ENCODE data around the gene SHC1.

Gene SHC1

DNA sequence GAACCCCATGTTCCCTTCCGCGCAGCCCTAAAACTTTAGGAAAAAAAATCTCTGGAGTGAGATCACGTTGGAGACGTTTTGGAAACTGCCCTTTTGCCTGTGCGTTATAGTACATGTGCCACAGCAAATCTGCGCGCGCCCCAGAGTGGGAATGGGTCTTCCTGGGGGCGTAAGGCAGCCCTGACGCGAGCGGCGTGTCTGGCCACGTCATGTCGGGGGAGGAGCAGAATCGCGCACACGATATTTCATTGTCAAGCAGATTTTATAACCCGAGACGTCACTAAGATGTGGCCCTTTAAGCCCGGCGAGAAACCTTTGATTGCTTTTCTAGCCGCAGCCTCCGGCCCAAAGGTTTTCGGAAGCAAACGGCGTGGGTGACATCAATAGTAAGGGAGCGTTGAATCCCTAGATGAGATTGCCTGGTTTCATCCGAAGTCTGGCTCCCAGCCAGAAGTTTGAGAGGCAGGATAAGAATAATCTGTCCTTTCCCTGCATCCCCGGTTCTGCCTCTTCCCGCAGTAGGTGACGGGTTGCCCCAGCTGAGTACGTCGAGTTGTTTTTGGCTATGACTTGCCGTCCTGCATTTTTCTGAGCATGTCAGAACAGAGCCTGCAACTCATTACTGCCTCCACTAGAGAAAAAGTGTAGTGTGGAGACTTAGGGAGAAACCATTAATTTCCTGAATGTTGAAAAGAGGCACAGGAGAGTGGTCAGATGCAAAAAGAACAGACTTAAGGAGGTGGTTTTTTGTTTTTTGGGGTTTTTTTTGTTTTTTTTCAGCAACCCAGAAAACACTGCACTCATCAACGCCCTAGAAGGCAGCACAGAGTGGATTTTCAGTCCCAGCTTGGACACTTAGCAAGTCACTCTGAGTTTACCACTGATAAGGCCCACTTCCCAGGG is 33.2 kb downstream of the SHC1 start:
- DNase-seq (ENCODE audit: low spot score) = peak; percentile 92

DNA sequence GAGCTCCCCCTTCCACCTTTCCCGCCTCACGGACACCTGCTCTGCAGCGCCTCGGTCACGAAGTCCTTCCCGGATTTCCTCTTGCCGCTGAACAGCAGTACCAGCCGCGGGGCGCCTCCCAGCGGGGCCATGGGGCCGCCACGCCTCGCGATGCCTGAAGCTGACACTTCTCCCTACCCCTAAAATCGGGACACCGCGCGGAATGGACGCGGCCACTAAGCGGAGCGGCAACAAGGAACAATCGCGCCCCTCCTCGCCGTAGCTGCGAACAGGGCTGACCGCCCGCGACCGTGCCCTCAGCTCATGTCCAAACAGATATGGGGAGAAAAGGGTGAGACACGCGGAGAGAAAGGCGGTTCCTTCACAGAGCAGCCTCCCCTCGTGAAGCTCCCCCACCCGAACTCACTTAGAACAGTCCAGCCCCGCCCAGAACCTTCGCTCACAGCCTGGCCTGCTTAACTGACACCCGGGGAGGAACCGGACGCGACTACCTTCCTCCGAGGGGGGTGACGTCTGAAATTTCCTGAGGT is 33.9 kb downstream of the SHC1 start, which contains the start of gene PMVK:
Gene PMVK (minus strand): TSS at position 165 of the 530 bp plus-strand sequence. CDS start 34 bp downstream, at position 131.
- peak; percentile 96 for DNase-seq (ENCODE audit: low spot score)

DNA sequence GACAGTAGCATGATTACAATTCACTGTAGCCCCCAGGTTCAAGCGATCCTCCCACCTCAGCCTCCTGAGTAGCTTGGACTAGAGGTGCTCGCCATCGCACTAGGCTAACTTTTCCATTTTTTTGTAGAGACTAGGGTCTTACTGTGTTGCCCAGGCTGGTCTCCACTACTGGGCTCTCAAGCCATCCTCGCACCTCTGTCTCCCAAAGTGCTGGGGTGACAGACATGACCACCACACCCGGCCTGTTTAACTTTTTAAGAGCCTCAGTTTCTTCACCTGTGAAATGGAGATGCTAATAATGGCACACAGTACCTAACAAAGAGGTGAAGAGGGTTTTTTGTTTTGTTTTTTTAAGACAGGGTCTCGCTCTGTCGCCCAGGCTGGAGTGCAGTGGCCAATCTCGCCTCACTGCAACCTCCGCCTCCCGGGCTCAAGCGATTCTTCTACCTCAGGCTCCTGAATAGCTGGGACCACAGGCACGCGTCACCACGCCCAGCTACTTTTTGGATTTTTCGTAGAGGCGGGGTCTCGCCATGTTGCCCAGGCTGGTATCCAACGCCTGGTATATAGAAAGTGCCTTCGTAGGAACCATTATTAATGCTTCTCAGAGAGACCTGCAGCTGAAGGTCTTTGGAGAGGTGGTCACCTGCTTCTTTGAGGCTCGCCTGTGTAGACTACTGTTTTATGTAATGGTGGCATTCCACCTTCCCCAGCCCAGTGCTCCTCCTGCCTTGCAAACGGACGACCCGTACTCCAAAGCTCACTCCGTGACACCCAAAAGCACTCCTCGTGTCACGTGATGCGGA is 34.6 kb downstream of the SHC1 start:
- DNase-seq (ENCODE audit: low spot score) = no peak

DNA sequence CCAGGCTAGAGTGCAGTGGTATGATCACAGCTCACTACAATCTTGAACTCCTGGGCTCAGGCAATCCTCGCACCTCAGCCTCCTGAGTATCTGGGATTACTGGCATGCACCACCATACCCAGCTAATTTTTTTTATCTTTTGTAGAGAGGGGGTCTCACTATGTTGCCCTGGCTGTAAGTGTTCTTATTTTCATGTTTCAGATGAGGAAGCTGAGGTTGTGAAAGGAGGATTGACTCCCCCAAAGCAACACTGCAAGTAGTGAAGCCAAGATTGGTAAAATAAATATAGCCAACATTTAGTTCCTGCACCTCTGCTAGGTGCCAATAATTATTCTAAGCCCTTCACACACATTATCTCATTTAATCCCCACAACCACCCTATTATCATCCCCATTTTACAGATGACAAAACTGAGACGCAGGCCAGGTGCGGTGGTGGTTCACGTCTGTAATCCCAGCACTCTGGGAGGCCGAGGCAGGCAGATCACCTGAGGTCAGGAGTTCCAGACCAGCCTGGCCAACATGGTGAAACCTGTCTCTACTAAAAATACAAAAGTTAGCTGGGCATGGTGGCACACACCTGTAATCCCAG is 36.1 kb downstream of the SHC1 start:
- no peak for DNase-seq (ENCODE audit: low spot score)

DNA sequence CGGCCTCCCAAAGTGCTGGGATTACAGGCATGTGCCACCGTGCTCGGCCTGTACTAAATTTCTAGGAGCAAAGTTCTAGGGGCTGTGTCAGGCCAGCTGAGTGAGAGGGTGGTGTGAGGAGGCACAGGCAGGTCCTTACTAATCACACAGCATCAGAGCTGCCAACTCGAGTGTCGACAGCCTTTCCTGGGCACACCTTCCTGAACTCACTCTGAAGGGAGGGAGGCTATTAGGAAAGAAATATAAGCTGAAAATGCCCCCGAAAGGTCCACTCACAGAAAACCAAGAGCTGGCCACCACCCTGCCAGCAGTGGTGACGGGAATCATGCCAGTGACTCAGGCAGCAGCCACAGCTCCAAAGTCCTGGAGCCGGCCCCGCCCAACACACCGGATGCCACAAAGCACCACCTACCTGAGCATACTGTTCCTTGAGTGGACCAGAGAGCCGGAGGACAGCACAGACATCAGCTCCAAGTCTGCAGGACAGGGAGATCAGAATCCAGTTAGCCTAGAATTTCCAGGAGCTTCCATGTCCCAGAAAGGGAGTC is 38.5 kb downstream of the SHC1 start:
- no peak for DNase-seq (ENCODE audit: low spot score)

DNA sequence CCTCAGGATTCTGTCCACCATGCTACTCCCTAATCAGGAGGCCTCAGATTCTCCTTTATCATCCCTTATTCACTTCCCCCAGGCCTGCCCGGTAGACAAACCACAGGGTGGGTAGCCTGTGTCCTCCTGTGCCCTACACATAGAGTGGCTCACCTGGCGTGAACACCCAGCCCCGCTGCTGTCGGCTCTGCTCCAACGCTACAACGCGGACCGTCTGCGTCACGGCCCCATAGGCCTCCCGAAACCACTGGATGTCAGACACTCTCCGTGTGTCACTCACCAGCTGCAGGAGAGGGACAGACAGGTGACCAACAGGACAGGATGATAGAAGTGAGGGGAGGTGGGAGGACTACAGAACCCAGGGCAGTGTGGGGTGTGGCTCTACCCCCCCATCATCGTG is 44.3 kb downstream of the SHC1 start:
- DNase-seq (ENCODE audit: low spot score) = no peak

DNA sequence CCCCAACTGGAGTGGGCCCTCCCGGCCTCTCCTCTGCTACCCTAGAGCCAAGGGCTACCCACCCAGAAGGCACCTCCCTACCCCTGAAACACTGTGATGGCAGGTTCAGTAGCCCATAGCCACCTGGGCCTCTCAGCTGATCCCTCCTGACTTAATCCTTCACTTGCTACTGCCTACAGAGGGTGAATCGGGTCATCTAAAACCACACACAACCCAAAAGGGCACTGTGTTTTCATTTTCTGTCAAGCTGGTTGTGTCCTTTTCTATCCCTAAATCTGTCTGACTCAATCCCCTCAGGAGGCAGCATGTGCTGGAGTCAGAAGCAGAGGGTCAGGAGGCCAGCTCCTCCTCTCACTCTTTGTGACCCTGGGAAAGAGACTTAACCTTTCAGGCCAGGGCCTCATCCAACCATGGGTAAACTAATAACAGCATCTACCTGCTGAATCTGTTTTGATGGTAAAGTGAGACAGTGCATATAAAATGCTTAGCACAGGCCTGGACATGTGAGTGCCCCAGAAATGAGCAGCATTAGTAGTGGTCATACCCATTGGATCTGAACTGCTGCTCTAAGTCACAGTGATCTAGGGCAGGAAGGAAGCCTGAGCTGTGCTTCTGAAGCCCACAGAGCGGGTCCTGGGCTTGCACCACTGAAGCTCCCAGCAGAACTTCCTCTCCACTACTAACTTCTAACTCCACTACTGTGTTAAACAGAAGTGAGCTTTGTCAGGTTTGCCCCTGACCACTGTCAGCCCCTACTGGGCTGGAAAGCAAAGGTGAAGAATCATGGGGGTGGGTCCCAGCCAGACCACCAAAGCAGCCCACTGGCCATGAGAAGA is 45.0 kb downstream of the SHC1 start:
- no peak for DNase-seq (ENCODE audit: low spot score)

DNA sequence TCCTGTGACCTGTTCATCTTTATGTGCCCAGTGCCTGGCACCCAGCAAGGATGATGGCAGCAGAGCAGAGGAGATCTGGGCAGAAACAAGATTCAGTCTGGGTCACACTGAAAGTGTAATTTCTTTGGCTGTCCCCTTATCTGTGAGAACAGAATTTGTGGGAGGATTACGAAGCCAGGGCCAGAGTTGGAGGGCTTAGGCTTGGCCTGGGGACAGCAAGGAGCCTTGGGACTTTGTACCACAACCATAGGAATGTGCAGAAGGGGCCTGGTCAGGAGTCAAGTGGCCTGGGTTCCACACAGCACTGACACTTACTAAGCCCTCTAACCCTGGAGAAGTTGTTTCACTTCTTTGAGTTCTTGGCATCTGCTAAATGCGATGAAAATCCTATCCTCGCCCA is 46.9 kb downstream of the SHC1 start:
- DNase-seq (ENCODE audit: low spot score) = no peak

DNA sequence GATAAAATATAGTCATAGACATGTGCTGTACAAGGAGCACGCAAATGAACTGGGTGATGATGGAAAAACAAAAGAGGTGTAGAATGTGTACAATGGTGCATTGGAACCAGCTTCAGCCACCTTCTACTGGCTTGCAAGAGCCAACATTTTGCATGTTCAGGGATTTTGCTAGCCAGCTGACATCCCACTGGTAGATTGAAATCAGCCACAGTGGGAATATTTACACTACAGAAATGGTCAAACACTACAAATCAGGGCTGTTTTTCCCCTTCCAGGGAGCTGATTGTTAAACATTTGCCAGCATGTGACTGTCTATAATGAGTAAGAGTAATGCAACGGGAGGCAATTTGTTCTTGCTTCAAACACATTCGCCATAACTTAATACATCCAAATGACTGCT is 57.3 kb downstream of the SHC1 start:
- DNase-seq (ENCODE audit: low spot score) = no peak

DNA sequence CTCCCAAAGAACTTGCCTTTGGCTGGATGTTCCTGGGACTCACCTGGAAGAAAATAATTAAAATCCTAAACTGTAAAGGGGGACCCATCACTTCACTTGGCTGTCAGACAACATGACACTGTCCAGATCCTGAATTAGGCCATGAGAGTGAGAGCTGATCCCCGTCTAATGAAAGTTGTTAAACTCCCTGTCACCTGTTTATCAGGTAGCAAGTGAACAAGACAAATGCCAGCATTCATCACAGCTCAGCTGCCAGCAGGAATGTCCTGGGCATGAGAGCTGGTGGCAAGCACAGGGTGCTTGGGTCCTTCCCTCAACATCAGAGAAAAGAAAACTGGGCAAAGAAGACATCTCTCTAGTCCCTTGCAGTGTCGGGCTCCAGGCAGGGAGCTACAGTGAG is 57.8 kb downstream of the SHC1 start:
- no peak for DNase-seq (ENCODE audit: low spot score)

Data from hematopoietic multipotent progenitor cell treated with erythropoietin and hydrocortisone succinate and interleukin-3 and kit ligand, for 15 days (in vitro differentiated cells).